GM23338 (cell line): Measurements from ENCODE around the gene ZNFX1.

ENCODE experiments used
- CTCF ChIP-seq, 2 experiments: fragments of 200-600 bp in 1 of 2; sonication (generic) in 1 of 2; conservative IDR thresholded peaks; 2 replicates each; pipeline versions ENCODE4 v1.5.1 to v1.6.1; 2016 to 2017; ENCODE audit warnings: antibody characterized with exemption in 2 of 2, low read depth in 2 of 2, mild to moderate bottlenecking in 2 of 2, moderate library complexity in 1 of 2
- EZH2 ChIP-seq: fragments of 200-600 bp; sonication (generic); IDR thresholded peaks from one replicate; pipeline ENCODE4 v1.8.0; 2017; ENCODE audit warnings: antibody characterized with exemption, mild to moderate bottlenecking, low read depth; ENCODE audit not compliant: unreplicated experiment
- EZH2phosphoT487 ChIP-seq: fragments of 200-600 bp; sonication (generic); IDR thresholded peaks from one replicate; pipeline ENCODE4 v1.8.1; 2018; ENCODE audit warnings: antibody characterized with exemption; ENCODE audit not compliant: unreplicated experiment
- POLR2AphosphoS5 ChIP-seq: IDR thresholded peaks from 2 replicates; pipeline ENCODE4 v1.6.1; 2016; ENCODE audit warnings: antibody characterized with exemption, low read depth
- STAT1 ChIP-seq: IDR thresholded peaks from one replicate; pipeline ENCODE4 v1.6.1; 2016; ENCODE audit warnings: antibody characterized with exemption; ENCODE audit not compliant: unreplicated experiment
- ZNF114 ChIP-seq: fragments of 250-450 bp; sonication (Bioruptor Pico); IDR thresholded peaks from 2 replicates; pipeline ENCODE4 v1.5.0; 2020; ENCODE audit warnings: mild to moderate bottlenecking, moderate library complexity

GRCh38 chr20:49278818-49279676, 1.2 kb upstream of the ZNFX1 start:
- TF ChIP-seq EZH2phosphoT487 (no peak), ZNF114 (CRISPR knock-in tag) (no peak), CTCF (conservative IDR thresholded peaks at IDR 0.05; ENCODE audit: low read depth in 2 of 2) (no peak), STAT1 (no peak), POLR2AphosphoS5 (no peak), EZH2 (no peak)
